Naive thymus-derived CD4-positive, alpha-beta T cell (primary cell): ENCODE data around the gene ZSCAN20. TPM values are rescaled to one million over a fixed set of nuclear protein-coding genes. Genes with fewer than 3 reads are reported as not detected.

Source experiments
- ATAC-seq: fragments of 150-1000 bp; cut with Tn5 transposase; 2 replicates; pipeline ENCODE4 v1.10.0; 2021; ENCODE audit warnings: mild to moderate bottlenecking, moderate library complexity
- CTCF ChIA-PET: fragments of 350-600 bp; sonication (Branson Sonifier 250); formaldehyde crosslinking; loops from one replicate; lab custom pipeline; 2021; ENCODE audit warnings: antibody characterized with exemption; lab: Charles Lee
- POLR2A ChIA-PET: fragments of 350-600 bp; sonication (Branson Sonifier 250); formaldehyde crosslinking; loops from one replicate; lab custom pipeline; 2021; ENCODE audit warnings: antibody characterized with exemption, inconsistent platforms; lab: Charles Lee
- DNase-seq, 9 donors: peaks; one replicate each; pipeline versions ENCODE4 v3.0.0 to v3.0.0-alpha.2; 2020 to 2022; ENCODE audit warnings: mixed read lengths in 1 of 9
- H3K27ac ChIP-seq: one replicate; pipeline ENCODE4 v1.7.0; 2013; ENCODE audit warnings: mild to moderate bottlenecking, low read depth, low read length, moderate library complexity
- H3K27me3 ChIP-seq, 2 donors: one replicate each; pipeline ENCODE4 v1.7.0; 2013; ENCODE audit warnings: low read length in 2 of 2, mild to moderate bottlenecking in 2 of 2, moderate library complexity in 2 of 2; ENCODE audit not compliant: control insufficient read depth in 2 of 2, insufficient read depth in 2 of 2
- H3K36me3 ChIP-seq, 3 experiments: 1 replicate in 2 of 3; 2 replicates in 1 of 3; pipeline ENCODE4 v1.7.0; 2013; ENCODE audit warnings: low read length in 3 of 3, mild to moderate bottlenecking in 3 of 3, moderate library complexity in 1 of 3; ENCODE audit not compliant: insufficient read depth in 3 of 3, control insufficient read depth in 2 of 3
- H3K4me1 ChIP-seq, 2 donors: one replicate each; pipeline ENCODE4 v1.7.0; 2013; ENCODE audit warnings: low read length in 2 of 2, mild to moderate bottlenecking in 2 of 2, moderate library complexity in 1 of 2; ENCODE audit not compliant: control insufficient read depth in 2 of 2, insufficient read depth in 2 of 2
- H3K4me3 ChIP-seq: 2 replicates; pipeline ENCODE4 v1.7.0; 2013; ENCODE audit warnings: mild to moderate bottlenecking, low read length
- H3K9me3 ChIP-seq, 3 experiments: 1 replicate in 2 of 3; 2 replicates in 1 of 3; pipeline ENCODE4 v1.7.0; 2013; ENCODE audit warnings: low read length in 3 of 3; ENCODE audit not compliant: control insufficient read depth in 2 of 3
- H3K27ac Mint-ChIP-seq, 9 donors: one replicate each; pipeline ENCODE4 v1.8.0; 2020 to 2022; ENCODE audit warnings: mixed read lengths in 9 of 9, mild to moderate bottlenecking in 8 of 9, moderate library complexity in 5 of 9, inconsistent platforms in 2 of 9
- H3K27me3 Mint-ChIP-seq, 5 donors: one replicate each; pipeline ENCODE4 v1.8.0; 2021 to 2022; ENCODE audit warnings: mixed read lengths in 5 of 5, mild to moderate bottlenecking in 1 of 5
- H3K36me3 Mint-ChIP-seq, 5 donors: one replicate each; pipeline ENCODE4 v1.8.0; 2020 to 2022; ENCODE audit warnings: mixed read lengths in 5 of 5, mild to moderate bottlenecking in 3 of 5, inconsistent platforms in 1 of 5
- H3K4me1 Mint-ChIP-seq, 7 donors: one replicate each; pipeline ENCODE4 v1.8.0; 2020 to 2022; ENCODE audit warnings: mixed read lengths in 7 of 7, mild to moderate bottlenecking in 3 of 7, inconsistent platforms in 1 of 7
- H3K4me3 Mint-ChIP-seq, 10 donors: one replicate each; pipeline ENCODE4 v1.8.0; 2020 to 2022; ENCODE audit warnings: mild to moderate bottlenecking in 10 of 10, mixed read lengths in 10 of 10, moderate library complexity in 6 of 10, inconsistent platforms in 2 of 10
- H3K9me3 Mint-ChIP-seq, 11 donors: one replicate each; pipeline ENCODE4 v1.8.0; 2020 to 2022; ENCODE audit warnings: mixed read lengths in 11 of 11, mild to moderate bottlenecking in 4 of 11, inconsistent platforms in 1 of 11, moderate library complexity in 1 of 11
- intact Hi-C, 2 donors: fragments of 100-400 bp; cut with micrococcal nuclease; formaldehyde crosslinking; loops; one replicate each; pipeline ENCODE4 v1.15.1; 2023
- polyA plus RNA-seq, 2 donors: library from polyadenylated mRNA; unstranded; fragments of 300-500 nt; fragmentation: Illumina TruSeq; gene quantifications; one replicate each; pipeline ENCODE4 v1.2.3, GENCODE V29; 2021
- total RNA-seq, 6 experiments: library from RNA in 5 of 6; stranded (reverse) in 5 of 6; gene quantifications; 1 replicate in 5 of 6; 2 replicates in 1 of 6; pipeline ENCODE4 v1.2.3 and lab custom pipeline; 2021 to 2026

ZSCAN20 gene
- total and polyA plus RNA-seq, 7 experiments from 2014 or later = 0.77 to 3.0 (median 1.6) TPM

DNA sequence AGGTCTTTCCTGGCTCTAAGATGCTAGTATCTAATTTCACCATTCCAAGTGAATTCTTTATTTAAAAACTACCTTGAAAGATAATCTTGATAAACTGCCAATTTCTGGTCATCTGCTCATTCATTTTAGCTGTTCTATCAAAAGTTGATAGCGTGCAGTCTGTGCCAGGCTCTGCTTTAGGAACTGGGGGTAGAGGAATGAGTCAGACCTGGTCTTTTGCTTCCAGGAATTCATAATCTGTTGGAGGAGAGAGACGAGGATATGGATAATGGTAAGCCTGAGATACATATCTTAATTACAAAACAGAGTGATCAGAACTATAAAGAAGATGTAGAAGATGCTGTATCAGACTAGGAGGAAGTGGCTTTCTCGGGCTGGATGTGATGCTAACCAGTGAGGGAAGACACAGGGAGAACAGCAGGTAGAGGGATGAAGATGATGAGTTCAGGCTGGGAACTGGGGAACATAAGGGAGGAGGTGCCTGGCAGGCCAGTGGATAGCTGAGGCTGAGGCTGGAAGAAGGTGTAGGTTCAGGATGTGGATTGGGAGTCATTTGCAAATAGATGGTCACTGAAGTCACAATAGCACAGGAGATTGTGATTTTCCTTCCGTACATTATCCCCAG lies 29.3 kb upstream of the ZSCAN20 start:
- Histone ChIP-seq H3K27me3 (peaks cover 0 to 3% of the 10 kb centered on the region in 2 donors), H3K27ac (no peak overlapping the region), H3K4me3 (no peak overlapping the region), H3K36me3 (no peaks in the 10 kb centered on the region), H3K9me3 (no peaks in the 10 kb centered on the region), H3K4me1 (no peaks in the 10 kb centered on the region)
- Mint-ChIP-seq H3K27ac (no peak overlapping the region), H3K4me3 (no peak overlapping the region), H3K36me3 (peaks cover 0 to 5% (median 0%) of the 10 kb centered on the region in 5 donors), H3K27me3 (peaks cover 18 to 39% (median 31%) of the 10 kb centered on the region in 5 donors), H3K9me3 (no peaks in the 10 kb centered on the region), H3K4me1 (peaks cover 0 to 32% (median 0%) of the 10 kb centered on the region in 7 donors)
- intact Hi-C loops = no loop called here
- no peak for ATAC-seq
- ChIA-PET CTCF (interaction anchor here (0.6 kb wide), 1 partner anchor 82 kb away, joined by 3 read pairs; no protein-coding TSS in a partner anchor), POLR2A (no interaction called here)
- no peak for DNase-seq

DNA sequence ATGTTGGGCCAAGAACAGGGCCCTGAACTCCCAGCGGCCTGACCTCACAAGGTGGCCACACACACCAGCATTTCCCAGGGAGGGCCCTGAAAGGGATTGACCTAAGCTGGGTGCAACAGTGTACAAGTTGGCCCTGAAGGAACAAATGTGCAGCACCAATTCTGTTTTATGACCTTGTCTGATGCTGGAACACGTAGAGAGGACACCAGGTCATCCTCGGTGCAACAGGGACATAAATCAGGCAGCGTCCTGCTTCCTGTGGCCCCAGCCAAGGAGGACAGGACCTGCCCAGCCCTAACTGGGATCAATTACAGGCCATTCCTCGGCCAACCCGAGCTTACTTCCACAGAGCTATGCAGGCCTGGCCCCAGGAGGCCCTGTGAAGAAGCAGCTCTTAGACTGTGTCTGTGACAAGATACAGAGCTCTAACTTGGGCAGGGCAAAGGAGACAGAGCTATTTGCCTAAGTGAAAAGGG lies 28.7 kb upstream of the ZSCAN20 start:
- Mint-ChIP-seq H3K4me1 (peaks cover 0 to 32% (median 0%) of the 10 kb centered on the region in 7 donors), H3K4me3 (no peak overlapping the region), H3K27ac (no peak overlapping the region), H3K27me3 (peaks cover 18 to 40% (median 27%) of the 10 kb centered on the region in 5 donors), H3K36me3 (peaks cover 0 to 5% (median 0%) of the 10 kb centered on the region in 5 donors), H3K9me3 (no peaks in the 10 kb centered on the region)
- Histone ChIP-seq H3K4me3 (no peak overlapping the region), H3K4me1 (no peaks in the 10 kb centered on the region), H3K9me3 (no peaks in the 10 kb centered on the region), H3K27ac (no peak overlapping the region), H3K36me3 (no peaks in the 10 kb centered on the region), H3K27me3 (peaks cover 0 to 3% of the 10 kb centered on the region in 2 donors)
- ATAC-seq (no peak), DNase-seq (no peak)
- CTCF ChIA-PET = interaction anchor here (0.6 kb wide), 1 partner anchor 82 kb away, joined by 3 read pairs; no protein-coding TSS in a partner anchor
- intact Hi-C loops = no loop called here
- POLR2A ChIA-PET = no interaction called here

DNA sequence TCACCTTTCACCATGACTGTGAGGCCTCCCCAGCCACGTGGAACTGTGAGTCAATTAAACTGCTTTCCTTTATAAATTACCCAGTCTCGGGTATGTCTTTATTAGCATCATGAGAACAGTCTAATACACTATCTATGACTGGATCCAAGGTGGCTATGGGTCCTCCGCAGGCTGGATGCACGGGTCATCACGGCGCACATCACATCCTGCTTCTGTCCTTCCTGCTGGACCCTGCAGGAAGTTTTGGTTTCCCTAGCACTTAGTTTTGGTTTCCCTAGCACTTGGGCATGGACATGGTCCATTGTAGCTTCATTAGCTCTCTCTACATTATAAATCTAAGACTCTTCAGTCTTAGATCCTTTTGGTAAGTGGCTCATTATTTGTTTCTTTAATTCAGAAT lies 27.3 kb upstream of the ZSCAN20 start:
- intact Hi-C loops = no loop called here
- DNase-seq (no peak), ATAC-seq (no peak)
- Histone ChIP-seq H3K36me3 (no peaks in the 10 kb centered on the region), H3K27ac (no peak overlapping the region), H3K4me1 (no peaks in the 10 kb centered on the region), H3K27me3 (peaks cover 0 to 3% of the 10 kb centered on the region in 2 donors), H3K4me3 (no peak overlapping the region), H3K9me3 (no peaks in the 10 kb centered on the region)
- H3K9me3 Mint-ChIP-seq = no peaks in the 10 kb centered on the region
- peaks cover 0 to 32% (median 0%) of the 10 kb centered on the region in 7 donors for H3K4me1 Mint-ChIP-seq
- H3K4me3 Mint-ChIP-seq = no peak overlapping the region
- CTCF ChIA-PET = no interaction called here
- H3K27ac Mint-ChIP-seq = no peak overlapping the region
- peaks cover 0 to 5% (median 0%) of the 10 kb centered on the region in 5 donors for H3K36me3 Mint-ChIP-seq
- POLR2A ChIA-PET = no interaction called here
- H3K27me3 Mint-ChIP-seq = peaks cover 18 to 42% (median 23%) of the 10 kb centered on the region in 5 donors

DNA sequence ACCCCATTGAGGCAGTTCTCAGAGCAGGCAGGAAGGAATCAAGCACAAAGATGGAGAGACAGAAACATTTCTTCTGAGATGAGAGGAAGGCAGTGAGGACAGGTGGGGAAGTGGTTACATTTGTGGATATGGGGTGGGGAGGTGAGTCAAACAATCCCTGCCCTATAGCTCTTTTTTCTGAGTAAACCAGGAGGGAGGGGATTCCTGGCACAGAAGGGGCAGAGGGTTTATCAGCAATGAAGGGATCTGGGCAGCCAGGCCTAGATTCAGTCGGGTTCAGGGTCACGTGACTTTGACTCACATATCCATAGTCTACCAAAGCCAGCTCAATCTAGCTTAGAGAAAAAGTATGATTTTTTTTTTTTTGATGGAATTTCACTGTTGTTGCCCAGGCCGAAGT lies 25.9 kb upstream of the ZSCAN20 start:
- Mint-ChIP-seq H3K36me3 (peaks cover 0 to 5% (median 0%) of the 10 kb centered on the region in 5 donors), H3K4me1 (peaks cover 0 to 32% (median 0%) of the 10 kb centered on the region in 7 donors), H3K4me3 (peak overlapping the region in 1 of 10 donors; percentile 4), H3K27me3 (peaks cover 11 to 45% (median 16%) of the 10 kb centered on the region in 5 donors), H3K27ac (no peak overlapping the region), H3K9me3 (no peaks in the 10 kb centered on the region)
- ChIA-PET POLR2A (no interaction called here), CTCF (no interaction called here)
- DNase-seq = no peak
- Histone ChIP-seq H3K9me3 (no peaks in the 10 kb centered on the region), H3K36me3 (no peaks in the 10 kb centered on the region), H3K27ac (no peak overlapping the region), H3K27me3 (peaks cover 0 to 3% of the 10 kb centered on the region in 2 donors), H3K4me3 (no peak overlapping the region), H3K4me1 (no peaks in the 10 kb centered on the region)
- no peak for ATAC-seq
- intact Hi-C loops = no loop called here

DNA sequence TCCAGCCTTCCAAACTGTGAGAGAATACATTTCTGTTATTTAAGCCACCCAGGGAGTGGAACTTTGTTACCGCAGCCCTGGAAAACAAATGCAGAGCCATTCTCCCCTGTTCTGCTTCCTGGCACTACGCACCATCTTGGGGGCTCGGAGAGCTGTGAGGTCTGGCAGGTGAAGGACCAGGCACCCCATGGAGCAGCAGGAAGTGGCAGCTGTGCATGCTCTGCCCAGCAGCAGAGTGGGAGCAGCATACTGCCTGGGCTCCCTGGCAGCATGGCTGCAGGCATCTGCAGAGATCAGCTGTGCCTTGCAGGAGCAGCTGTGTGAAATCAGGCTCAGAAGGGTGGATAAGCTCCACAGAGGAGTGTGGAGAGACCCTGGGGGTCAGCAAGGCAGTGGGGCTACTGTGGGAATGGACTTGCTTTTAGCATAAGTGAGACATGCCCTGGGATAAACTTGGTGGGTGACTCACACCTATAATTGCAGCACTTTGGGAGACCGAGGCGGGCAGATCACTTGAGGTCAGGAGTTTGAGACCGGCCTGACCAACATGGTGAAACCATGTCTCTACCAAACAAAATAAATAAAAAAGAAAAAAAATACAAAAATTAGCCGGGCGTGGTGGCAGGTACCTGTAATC lies 17.7 kb upstream of the ZSCAN20 start:
- ChIA-PET POLR2A (no interaction called here), CTCF (no interaction called here)
- no peaks in the 10 kb centered on the region for H3K27me3 ChIP-seq
- H3K27ac ChIP-seq = no peak overlapping the region
- H3K4me1 Mint-ChIP-seq = peaks cover 0 to 5% (median 0%) of the 10 kb centered on the region in 7 donors
- DNase-seq = no peak
- no peaks in the 10 kb centered on the region for H3K36me3 ChIP-seq
- no peaks in the 10 kb centered on the region for H3K4me1 ChIP-seq
- no peak for ATAC-seq
- peaks cover 0 to 2% (median 0%) of the 10 kb centered on the region in 11 donors for H3K9me3 Mint-ChIP-seq
- no peaks in the 10 kb centered on the region for H3K9me3 ChIP-seq
- H3K27me3 Mint-ChIP-seq = peaks cover 0 to 31% (median 9%) of the 10 kb centered on the region in 5 donors
- intact Hi-C loops = loop anchor here (1.0 to 10.0 kb wide), 3 partner anchors 157 to 320 kb away; no protein-coding TSS in a partner anchor
- H3K4me3 ChIP-seq = no peak overlapping the region
- H3K36me3 Mint-ChIP-seq = no peaks in the 10 kb centered on the region
- no peak overlapping the region for H3K27ac Mint-ChIP-seq
- H3K4me3 Mint-ChIP-seq = no peak overlapping the region

DNA sequence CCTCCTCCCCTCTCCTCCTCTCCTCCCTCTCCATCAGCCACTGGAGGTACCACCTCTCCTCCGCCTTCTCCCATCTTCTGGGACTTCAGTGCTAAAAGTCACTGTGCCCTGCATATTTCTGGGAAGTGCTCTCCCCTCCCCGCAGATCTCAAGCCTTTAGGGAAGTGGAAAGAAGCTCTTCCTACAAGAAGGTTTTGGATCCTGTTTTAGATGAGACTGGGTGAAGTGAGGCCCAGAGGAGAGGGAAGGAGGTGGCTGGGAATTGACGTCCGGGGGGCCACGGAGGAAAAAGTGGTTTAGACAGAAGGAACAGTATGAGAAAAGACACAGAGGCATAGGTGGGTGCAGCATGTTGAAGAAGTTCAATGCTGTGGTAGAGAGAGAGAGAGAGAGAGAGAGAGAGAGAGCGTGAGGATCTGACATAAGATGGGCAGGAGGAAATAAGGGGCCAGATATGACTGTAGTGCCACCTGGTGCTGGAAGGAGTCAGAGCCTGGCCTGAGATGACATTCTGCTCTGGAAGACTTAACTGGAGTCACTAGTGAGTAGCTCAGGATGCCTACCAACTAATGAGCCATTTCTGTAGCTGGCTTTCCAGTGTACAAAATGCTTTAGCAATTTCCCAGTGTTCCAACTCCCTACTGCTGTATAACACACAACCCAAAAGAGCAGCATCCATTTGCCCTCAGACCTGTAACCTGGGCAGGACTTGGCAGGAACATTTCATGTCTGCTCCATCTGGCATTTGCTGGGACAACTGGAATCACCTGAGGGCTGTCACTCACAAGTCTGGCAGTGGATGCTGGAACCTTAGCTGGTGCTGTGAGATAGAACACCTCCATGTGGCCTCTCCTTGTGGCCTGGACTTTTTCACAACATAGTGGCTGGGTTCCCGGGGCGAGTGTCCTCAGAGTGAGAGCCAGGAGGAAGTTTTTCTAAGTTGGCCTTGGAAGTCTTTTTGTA lies 16.6 kb upstream of the ZSCAN20 start:
- Histone ChIP-seq H3K4me3 (no peak overlapping the region), H3K9me3 (no peaks in the 10 kb centered on the region), H3K27ac (no peak overlapping the region), H3K27me3 (no peaks in the 10 kb centered on the region), H3K36me3 (no peaks in the 10 kb centered on the region), H3K4me1 (no peaks in the 10 kb centered on the region)
- Mint-ChIP-seq H3K36me3 (no peaks in the 10 kb centered on the region), H3K4me1 (peaks cover 0 to 5% (median 0%) of the 10 kb centered on the region in 7 donors), H3K4me3 (no peak overlapping the region), H3K9me3 (peaks cover 0 to 2% (median 0%) of the 10 kb centered on the region in 11 donors), H3K27ac (peak overlapping the region in 3 of 9 donors; percentile 8 to 39 (median 33)), H3K27me3 (peaks cover 0 to 25% (median 9%) of the 10 kb centered on the region in 5 donors)
- ATAC-seq (peak; percentile 89), DNase-seq (peak in 6 of 9 donors; percentile 19 to 44 (median 26))
- ChIA-PET CTCF (interaction anchor here (0.7 kb wide), 2 partner anchors 265 to 1635 kb away, joined by 3 read pairs; no protein-coding TSS in a partner anchor), POLR2A (no interaction called here)
- intact Hi-C loops = loop anchor here (1.0 to 10.0 kb wide), 3 partner anchors 159 to 321 kb away; no protein-coding TSS in a partner anchor
